HCT116 (cell line): ENCODE measurements around the gene BRK1.

ENCODE experiments used
- FOSL1 ChIP-seq: IDR thresholded peaks from 2 replicates; pipeline ENCODE4 v1.6.1; 2012; ENCODE audit warnings: low read depth
- POLR2AphosphoS5 ChIP-seq: IDR thresholded peaks from 2 replicates; pipeline ENCODE4 v1.6.1; 2011; ENCODE audit warnings: mild to moderate bottlenecking, low read depth, low read length, moderate library complexity
- TF ChIP-seq, protein P1 (sequence below), 3 experiments: fragments of 200-600 bp in 1 of 3; sonication (generic) in 1 of 3; IDR thresholded peaks in 2 of 3; conservative IDR thresholded peaks in 1 of 3; 2 replicates each; pipeline ENCODE4 v1.5.1; 2012 to 2017; ENCODE audit warnings: low read depth in 2 of 3, low read length in 2 of 3, antibody characterized with exemption in 1 of 3, borderline replicate concordance in 1 of 3, control low read depth in 1 of 3, mild to moderate bottlenecking in 1 of 3, mixed read lengths in 1 of 3, mixed run types in 1 of 3, moderate library complexity in 1 of 3; ENCODE audit not compliant: insufficient read depth in 1 of 3

GRCh38 chr3:10119376-10119775 lies 3.9 kb downstream of the BRK1 start:
- TF ChIP-seq, protein P1, sequence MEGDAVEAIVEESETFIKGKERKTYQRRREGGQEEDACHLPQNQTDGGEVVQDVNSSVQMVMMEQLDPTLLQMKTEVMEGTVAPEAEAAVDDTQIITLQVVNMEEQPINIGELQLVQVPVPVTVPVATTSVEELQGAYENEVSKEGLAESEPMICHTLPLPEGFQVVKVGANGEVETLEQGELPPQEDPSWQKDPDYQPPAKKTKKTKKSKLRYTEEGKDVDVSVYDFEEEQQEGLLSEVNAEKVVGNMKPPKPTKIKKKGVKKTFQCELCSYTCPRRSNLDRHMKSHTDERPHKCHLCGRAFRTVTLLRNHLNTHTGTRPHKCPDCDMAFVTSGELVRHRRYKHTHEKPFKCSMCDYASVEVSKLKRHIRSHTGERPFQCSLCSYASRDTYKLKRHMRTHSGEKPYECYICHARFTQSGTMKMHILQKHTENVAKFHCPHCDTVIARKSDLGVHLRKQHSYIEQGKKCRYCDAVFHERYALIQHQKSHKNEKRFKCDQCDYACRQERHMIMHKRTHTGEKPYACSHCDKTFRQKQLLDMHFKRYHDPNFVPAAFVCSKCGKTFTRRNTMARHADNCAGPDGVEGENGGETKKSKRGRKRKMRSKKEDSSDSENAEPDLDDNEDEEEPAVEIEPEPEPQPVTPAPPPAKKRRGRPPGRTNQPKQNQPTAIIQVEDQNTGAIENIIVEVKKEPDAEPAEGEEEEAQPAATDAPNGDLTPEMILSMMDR (IDR thresholded peaks at IDR 0.05 in 2 of 3, conservative IDR thresholded peaks at IDR 0.05 in 1 of 3; ENCODE audit: borderline replicate concordance in 1 of 3, insufficient read depth in 1 of 3, low read depth in 2 of 3, low read length in 2 of 3) = no peak
- no peak for TF ChIP-seq POLR2AphosphoS5
- TF ChIP-seq FOSL1 = no peak
